ENCODE measurements around the gene TCF23. TPM values are rescaled to one million over a fixed set of nuclear protein-coding genes. Genes with fewer than 3 reads are reported as not detected.
A peak's percentile ranks its signal among the peaks of the same experiment; 100 is the strongest.
"Not testable (repeated sequence)": the region's sequence is repeated elsewhere in the genome, so short reads cannot be mapped to it uniquely, and the experiment has no call there.

TCF23 gene
- total and polyA plus RNA-seq, 8 donors, result 0.06 to 0.50 (median 0.08) TPM

GRCh38 chr2:27108221-27108620, 40.6 kb upstream of the TCF23 start:
- DNase-seq, result no peak

GRCh38 chr2:27109083-27109482, 39.7 kb upstream of the TCF23 start:
- TF ChIP-seq, protein P1, sequence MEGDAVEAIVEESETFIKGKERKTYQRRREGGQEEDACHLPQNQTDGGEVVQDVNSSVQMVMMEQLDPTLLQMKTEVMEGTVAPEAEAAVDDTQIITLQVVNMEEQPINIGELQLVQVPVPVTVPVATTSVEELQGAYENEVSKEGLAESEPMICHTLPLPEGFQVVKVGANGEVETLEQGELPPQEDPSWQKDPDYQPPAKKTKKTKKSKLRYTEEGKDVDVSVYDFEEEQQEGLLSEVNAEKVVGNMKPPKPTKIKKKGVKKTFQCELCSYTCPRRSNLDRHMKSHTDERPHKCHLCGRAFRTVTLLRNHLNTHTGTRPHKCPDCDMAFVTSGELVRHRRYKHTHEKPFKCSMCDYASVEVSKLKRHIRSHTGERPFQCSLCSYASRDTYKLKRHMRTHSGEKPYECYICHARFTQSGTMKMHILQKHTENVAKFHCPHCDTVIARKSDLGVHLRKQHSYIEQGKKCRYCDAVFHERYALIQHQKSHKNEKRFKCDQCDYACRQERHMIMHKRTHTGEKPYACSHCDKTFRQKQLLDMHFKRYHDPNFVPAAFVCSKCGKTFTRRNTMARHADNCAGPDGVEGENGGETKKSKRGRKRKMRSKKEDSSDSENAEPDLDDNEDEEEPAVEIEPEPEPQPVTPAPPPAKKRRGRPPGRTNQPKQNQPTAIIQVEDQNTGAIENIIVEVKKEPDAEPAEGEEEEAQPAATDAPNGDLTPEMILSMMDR (IDR thresholded peaks at IDR 0.05), result no peak
- Histone ChIP-seq H3K27me3 (peaks cover 0 to 4% of the 10 kb centered on the region in 2 donors), H3K4me1 (no peaks in the 10 kb centered on the region), H3K9me3 (no peaks in the 10 kb centered on the region), H3K36me3 (no peaks in the 10 kb centered on the region), H3K27ac (no peak overlapping the region), H3K4me3 (no peak overlapping the region)
- intact Hi-C loops (cut with DNase I), result no loop called here
- ATAC-seq (no peak), DNase-seq (no peak)

More at GRCh38 chr2:27108221-27108620, 40.6 kb upstream of the TCF23 start:
- intact Hi-C loops (cut with DNase I), result no loop called here
- no peak overlapping the region for H3K4me3 ChIP-seq
- peaks cover 0 to 10% of the 10 kb centered on the region in 2 donors for H3K27me3 ChIP-seq
- TF ChIP-seq, protein P1 (IDR thresholded peaks at IDR 0.05), result no peak
- H3K4me1 ChIP-seq, result no peaks in the 10 kb centered on the region
- no peak overlapping the region for H3K27ac ChIP-seq
- no peak for ATAC-seq
- H3K9me3 ChIP-seq, result no peaks in the 10 kb centered on the region
- no peaks in the 10 kb centered on the region for H3K36me3 ChIP-seq

- intact Hi-C loops (cut with DNase I); H3K4me1 ChIP-seq; ATAC-seq; H3K27ac ChIP-seq; H3K36me3 ChIP-seq; DNase-seq; H3K9me3 ChIP-seq; H3K27me3 ChIP-seq; H3K4me3 ChIP-seq: not testable (repeated sequence)
Observed at GRCh38 chr2:27110603-27111352, 38.0 kb upstream of the TCF23 start.

- H3K4me3 ChIP-seq; H3K4me1 ChIP-seq; H3K9me3 ChIP-seq; DNase-seq; H3K27me3 ChIP-seq; H3K36me3 ChIP-seq; H3K27ac ChIP-seq; intact Hi-C loops (cut with DNase I); ATAC-seq: not testable (repeated sequence)
Observed at GRCh38 chr2:27111392-27112078, 37.3 kb upstream of the TCF23 start.

- H3K9me3 ChIP-seq, result no peaks in the 10 kb centered on the region
- peaks cover 16 to 47% of the 10 kb centered on the region in 2 donors for H3K27me3 ChIP-seq
- peaks cover 5 to 11% of the 10 kb centered on the region in 2 donors for H3K4me1 ChIP-seq
- no peak overlapping the region for H3K27ac ChIP-seq
- intact Hi-C loops (cut with DNase I), result no loop called here
- no peak overlapping the region for H3K4me3 ChIP-seq
- H3K36me3 ChIP-seq, result no peaks in the 10 kb centered on the region
- ATAC-seq (no peak), DNase-seq (no peak)
- TF ChIP-seq, protein P1 (IDR thresholded peaks at IDR 0.05), result no peak
Observed at GRCh38 chr2:27115519-27115918, 33.3 kb upstream of the TCF23 start.

- intact Hi-C loops (cut with DNase I), result no loop called here
Observed at GRCh38 chr2:27117995-27118524, 30.7 kb upstream of the TCF23 start.

More at GRCh38 chr2:27117995-27118524, 30.7 kb upstream of the TCF23 start:
- Histone ChIP-seq H3K27ac (no peak overlapping the region), H3K27me3 (peaks cover 16 to 48% of the 10 kb centered on the region in 2 donors), H3K4me1 (peaks cover 5 to 17% of the 10 kb centered on the region in 2 donors), H3K36me3 (no peaks in the 10 kb centered on the region), H3K4me3 (peak overlapping the region; percentile 24 to 28), H3K9me3 (no peaks in the 10 kb centered on the region)
- TF ChIP-seq, protein P1 (IDR thresholded peaks at IDR 0.05), result no peak
- ATAC-seq (no peak), DNase-seq (no peak)

Measured in left lung (tissue), 10 donors.